WTC11 (cell line): Measurements from ENCODE around the gene ZNF512B. TPM values are rescaled to one million over a fixed set of nuclear protein-coding genes. Genes with fewer than 3 reads are reported as not detected.
A peak's percentile ranks its signal among the peaks of the same experiment; 100 is the strongest.

Source experiments
- AFF4 ChIP-seq: sonication (generic); formaldehyde crosslinking; IDR thresholded peaks from 2 replicates; pipeline ENCODE4 v1.8.1; 2023; ENCODE audit warnings: mild to moderate bottlenecking, missing genetic modification reagents, borderline replicate concordance
- ATF2 ChIP-seq: sonication (generic); formaldehyde crosslinking; IDR thresholded peaks from 2 replicates; pipeline ENCODE4 v1.8.1; 2022; ENCODE audit warnings: low read depth, missing genetic modification reagents, borderline replicate concordance
- ATF6 ChIP-seq: sonication (generic); formaldehyde crosslinking; IDR thresholded peaks from 2 replicates; pipeline ENCODE4 v1.8.1; 2023; ENCODE audit warnings: mild to moderate bottlenecking, missing genetic modification reagents
- CBFB ChIP-seq: sonication (generic); formaldehyde crosslinking; IDR thresholded peaks from 2 replicates; pipeline ENCODE4 v1.8.1; 2022; ENCODE audit warnings: mild to moderate bottlenecking, low read depth, missing genetic modification reagents
- CREB1 ChIP-seq: sonication (generic); formaldehyde crosslinking; IDR thresholded peaks from 2 replicates; pipeline ENCODE4 v1.8.0; 2023; ENCODE audit warnings: mild to moderate bottlenecking, missing genetic modification reagents
- CREM ChIP-seq: sonication (generic); formaldehyde crosslinking; IDR thresholded peaks from 2 replicates; pipeline ENCODE4 v1.8.1; 2022; ENCODE audit warnings: mild to moderate bottlenecking, missing genetic modification reagents, moderate library complexity
- FOXP1 ChIP-seq: sonication (generic); formaldehyde crosslinking; IDR thresholded peaks from 2 replicates; pipeline ENCODE4 v1.8.0; 2022; ENCODE audit warnings: missing genetic modification reagents, mild to moderate bottlenecking, moderate library complexity, borderline replicate concordance
- IRF1 ChIP-seq: sonication (generic); formaldehyde crosslinking; IDR thresholded peaks from 2 replicates; pipeline ENCODE4 v1.8.0; 2023; ENCODE audit warnings: missing genetic modification reagents
- JAZF1 ChIP-seq: fragments of 250-450 bp; sonication (Bioruptor Pico); IDR thresholded peaks from 2 replicates; pipeline ENCODE4 v1.9.0; 2021; ENCODE audit warnings: moderate library complexity, mild to moderate bottlenecking, inconsistent platforms
- JUN ChIP-seq: sonication (generic); formaldehyde crosslinking; IDR thresholded peaks from 2 replicates; pipeline ENCODE4 v1.8.0; 2023; ENCODE audit warnings: mild to moderate bottlenecking, missing genetic modification reagents
- PRDM15 ChIP-seq: sonication (generic); formaldehyde crosslinking; IDR thresholded peaks from 2 replicates; pipeline ENCODE4 v1.8.0; 2022; ENCODE audit warnings: missing genetic modification reagents
- PREB ChIP-seq: sonication (generic); formaldehyde crosslinking; IDR thresholded peaks from 2 replicates; pipeline ENCODE4 v1.8.1; 2022; ENCODE audit warnings: mild to moderate bottlenecking, missing genetic modification reagents, moderate library complexity, borderline replicate concordance
- RELA ChIP-seq: sonication (generic); formaldehyde crosslinking; IDR thresholded peaks from 2 replicates; pipeline ENCODE4 v1.8.1; 2022; ENCODE audit warnings: missing genetic modification reagents, mild to moderate bottlenecking, borderline replicate concordance
- SOX15 ChIP-seq: fragments of 250-450 bp; sonication (Bioruptor Pico); IDR thresholded peaks from 2 replicates; pipeline ENCODE4 v1.9.0; 2021; ENCODE audit warnings: mild to moderate bottlenecking
- TCF7 ChIP-seq: sonication (generic); formaldehyde crosslinking; IDR thresholded peaks from 2 replicates; pipeline ENCODE4 v1.8.0; 2022; ENCODE audit warnings: mild to moderate bottlenecking, low read depth, missing genetic modification reagents, moderate library complexity
- TEAD1 ChIP-seq: sonication (generic); formaldehyde crosslinking; IDR thresholded peaks from 2 replicates; pipeline ENCODE4 v1.8.0; 2022; ENCODE audit warnings: mild to moderate bottlenecking, missing genetic modification reagents
- TEAD4 ChIP-seq: sonication (generic); formaldehyde crosslinking; IDR thresholded peaks from 2 replicates; pipeline ENCODE4 v1.8.0; 2022; ENCODE audit warnings: mild to moderate bottlenecking, missing genetic modification reagents
- ZBTB21 ChIP-seq: sonication (generic); formaldehyde crosslinking; IDR thresholded peaks from 2 replicates; pipeline ENCODE4 v1.8.1; 2023; ENCODE audit warnings: mild to moderate bottlenecking, missing genetic modification reagents, borderline replicate concordance
- ZMAT4 ChIP-seq: fragments of 250-450 bp; sonication (Bioruptor Pico); IDR thresholded peaks from 2 replicates; pipeline ENCODE4 v1.9.0; 2021; ENCODE audit warnings: mild to moderate bottlenecking
- ZNF138 ChIP-seq: sonication (generic); formaldehyde crosslinking; conservative IDR thresholded peaks from 2 replicates; pipeline ENCODE4 v1.8.1; 2022; ENCODE audit warnings: mild to moderate bottlenecking, moderate library complexity, missing genetic modification reagents
- ZNF317 ChIP-seq: sonication (generic); formaldehyde crosslinking; IDR thresholded peaks from 2 replicates; pipeline ENCODE4 v1.8.1; 2023; ENCODE audit warnings: low read depth, mild to moderate bottlenecking, moderate library complexity, missing genetic modification reagents, borderline replicate concordance
- ZNF423 ChIP-seq: fragments of 250-450 bp; sonication (Bioruptor Pico); IDR thresholded peaks from 2 replicates; pipeline ENCODE4 v2.1.2; 2022; ENCODE audit warnings: mild to moderate bottlenecking, moderate library complexity
- ZNF512 ChIP-seq: sonication (generic); formaldehyde crosslinking; IDR thresholded peaks from 2 replicates; pipeline ENCODE4 v1.8.1; 2022; ENCODE audit warnings: missing genetic modification reagents, borderline replicate concordance
- total RNA-seq: library from RNA; stranded (reverse); gene quantifications from 3 replicates; pipeline ENCODE4 v1.2.3, GENCODE V29; 2021

Gene ZNF512B
- total RNA-seq, 1 experiment from 2014 or later = 23.3 TPM

GRCh38 chr20:63973636-63974401 lies 4.1 kb upstream of the ZNF512B start (continued):
- TF ChIP-seq ZNF512 (CRISPR knock-in tag) (no peak), PRDM15 (CRISPR knock-in tag) (peak; percentile 25; the same call in 1 of the 2 replicates), AFF4 (CRISPR knock-in tag) (no peak), FOXP1 (CRISPR knock-in tag) (0 out of 2 replicates have a peak, but pooled peaks have one; percentile 12), ATF2 (CRISPR knock-in tag) (no peak), CREB1 (CRISPR knock-in tag) (no peak), ZNF138 (CRISPR knock-in tag) (no peak), IRF1 (CRISPR knock-in tag) (no peak), TEAD1 (CRISPR knock-in tag) (no peak), CREM (no peak), JAZF1 (CRISPR knock-in tag) (no peak), ATF6 (CRISPR knock-in tag) (no peak), RELA (CRISPR knock-in tag) (no peak), ZNF423 (CRISPR knock-in tag) (no peak), CBFB (no peak), PREB (CRISPR knock-in tag) (no peak), ZNF317 (CRISPR knock-in tag) (no peak), TEAD4 (CRISPR knock-in tag) (no peak), ZMAT4 (CRISPR knock-in tag) (no peak), SOX15 (CRISPR knock-in tag) (no peak), ZBTB21 (no peak), JUN (CRISPR knock-in tag) (no peak), TCF7 (CRISPR knock-in tag) (no peak)
